ENCODE data around the gene TMEM187. TPM values are rescaled to one million over a fixed set of nuclear protein-coding genes. Genes with fewer than 3 reads are reported as not detected.

The TMEM187 gene
- polyA plus RNA-seq, 1 experiment = 8.7 TPM

DNA sequence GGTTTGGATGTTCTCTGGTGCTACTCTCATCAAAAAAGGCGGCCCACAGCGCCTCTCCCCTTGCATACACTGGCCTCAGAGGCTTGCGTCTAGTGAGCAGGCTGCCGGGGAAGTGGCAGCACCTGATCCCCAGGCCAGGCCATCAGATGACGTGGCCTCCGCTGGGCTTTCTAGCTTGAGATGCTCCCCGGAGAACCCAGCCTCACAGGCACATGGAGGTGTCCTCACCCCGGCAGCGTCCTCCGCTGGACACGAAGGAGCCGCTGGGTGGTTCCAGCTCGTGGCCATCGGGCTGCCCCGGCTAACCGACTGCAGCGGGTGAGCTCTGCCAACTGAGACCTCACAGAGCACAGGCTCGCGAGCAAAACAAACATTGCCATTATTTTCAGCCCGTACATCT lies 34.4 kb downstream of the TMEM187 start:
- no peaks in the 10 kb centered on the region for H3K27me3 ChIP-seq (ENCODE audit: control insufficient read depth, insufficient read depth, low read length)
- ChIA-PET POLR2A (interaction anchor here (0.5 kb wide), 1 partner anchor 12 kb away, joined by 5 read pairs; no protein-coding TSS in a partner anchor), CTCF (no interaction called here)
- TF ChIP-seq, protein P1, sequence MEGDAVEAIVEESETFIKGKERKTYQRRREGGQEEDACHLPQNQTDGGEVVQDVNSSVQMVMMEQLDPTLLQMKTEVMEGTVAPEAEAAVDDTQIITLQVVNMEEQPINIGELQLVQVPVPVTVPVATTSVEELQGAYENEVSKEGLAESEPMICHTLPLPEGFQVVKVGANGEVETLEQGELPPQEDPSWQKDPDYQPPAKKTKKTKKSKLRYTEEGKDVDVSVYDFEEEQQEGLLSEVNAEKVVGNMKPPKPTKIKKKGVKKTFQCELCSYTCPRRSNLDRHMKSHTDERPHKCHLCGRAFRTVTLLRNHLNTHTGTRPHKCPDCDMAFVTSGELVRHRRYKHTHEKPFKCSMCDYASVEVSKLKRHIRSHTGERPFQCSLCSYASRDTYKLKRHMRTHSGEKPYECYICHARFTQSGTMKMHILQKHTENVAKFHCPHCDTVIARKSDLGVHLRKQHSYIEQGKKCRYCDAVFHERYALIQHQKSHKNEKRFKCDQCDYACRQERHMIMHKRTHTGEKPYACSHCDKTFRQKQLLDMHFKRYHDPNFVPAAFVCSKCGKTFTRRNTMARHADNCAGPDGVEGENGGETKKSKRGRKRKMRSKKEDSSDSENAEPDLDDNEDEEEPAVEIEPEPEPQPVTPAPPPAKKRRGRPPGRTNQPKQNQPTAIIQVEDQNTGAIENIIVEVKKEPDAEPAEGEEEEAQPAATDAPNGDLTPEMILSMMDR (IDR thresholded peaks at IDR 0.05; ENCODE audit: insufficient read depth, low read depth, low read length) = no peak
- H3K36me3 ChIP-seq (ENCODE audit: control insufficient read depth, insufficient read depth, low read length) = peaks cover 3% of the 10 kb centered on the region; the same call in 1 of the 2 replicates
- no peak for DNase-seq (ENCODE audit: low read depth)
- H3K4me3 ChIP-seq (ENCODE audit: low read depth, low read length) = no peak overlapping the region

DNA sequence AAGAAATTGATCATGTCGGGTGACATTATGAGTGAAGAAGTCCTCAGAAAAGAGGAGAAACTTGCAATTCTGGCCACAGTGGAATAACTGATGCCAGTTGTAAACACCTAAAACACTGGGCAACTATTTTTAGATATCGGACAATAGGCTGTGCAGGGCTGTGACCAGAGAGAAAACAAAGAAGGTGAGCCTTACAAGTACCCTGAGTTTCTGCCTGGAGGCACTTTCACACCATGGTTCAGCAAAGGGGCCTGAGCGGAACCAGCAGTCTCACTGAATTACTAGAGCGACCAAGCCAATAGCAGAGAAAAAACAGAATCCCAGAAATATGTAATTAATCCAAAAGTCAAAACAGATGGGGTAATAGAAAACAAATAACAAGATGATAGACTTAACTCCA lies 36.0 kb downstream of the TMEM187 start:
- H3K36me3 ChIP-seq (ENCODE audit: control insufficient read depth, insufficient read depth, low read length) = peaks cover 6% of the 10 kb centered on the region; the same call in 1 of the 2 replicates
- CTCF ChIA-PET = no interaction called here
- no peak overlapping the region for H3K4me3 ChIP-seq (ENCODE audit: low read depth, low read length)
- no peaks in the 10 kb centered on the region for H3K27me3 ChIP-seq (ENCODE audit: control insufficient read depth, insufficient read depth, low read length)
- DNase-seq (ENCODE audit: low read depth) = no peak
- POLR2A ChIA-PET = no interaction called here
- TF ChIP-seq, protein P1 (IDR thresholded peaks at IDR 0.05; ENCODE audit: insufficient read depth, low read depth, low read length) = no peak

DNA sequence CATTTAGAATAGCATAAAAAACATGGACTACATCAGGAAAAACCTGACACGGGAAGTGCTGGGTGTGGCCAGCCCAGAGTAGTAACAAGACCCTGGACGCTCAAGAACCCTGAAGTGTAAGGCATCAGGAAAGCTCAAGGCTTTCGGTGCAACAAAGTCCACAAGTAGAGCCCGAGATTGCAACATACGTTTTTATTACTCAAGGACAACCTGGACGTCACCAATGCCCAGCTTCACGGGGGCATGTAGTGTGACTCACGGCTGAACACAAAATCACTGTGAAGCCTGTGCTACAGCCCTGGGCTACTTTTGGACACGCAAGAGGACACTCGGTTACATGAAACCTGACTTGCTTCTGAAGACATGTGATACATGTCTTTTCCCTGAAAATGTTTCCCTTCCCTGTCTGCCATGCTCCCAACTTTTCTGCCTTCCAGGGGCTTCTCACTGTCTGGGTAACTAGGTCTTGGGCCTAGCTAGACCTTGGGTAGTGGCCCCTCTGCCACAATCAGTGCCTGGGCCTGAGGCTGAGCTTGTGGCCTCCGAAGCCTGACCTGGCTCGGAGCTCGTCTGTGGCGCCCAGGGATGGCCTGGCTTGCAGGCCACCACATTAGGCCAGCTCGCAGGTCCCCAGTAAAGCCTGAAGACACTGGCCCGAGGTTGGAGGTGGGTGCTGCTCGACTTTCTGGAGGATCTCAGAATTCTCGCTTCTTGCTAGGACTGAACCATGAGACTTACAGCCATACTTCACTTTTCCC lies 38.0 kb downstream of the TMEM187 start:
- H3K36me3 ChIP-seq (ENCODE audit: control insufficient read depth, insufficient read depth, low read length) = peaks cover 6% of the 10 kb centered on the region
- no peaks in the 10 kb centered on the region for H3K27me3 ChIP-seq (ENCODE audit: control insufficient read depth, insufficient read depth, low read length)
- DNase-seq (ENCODE audit: low read depth) = no peak
- ChIA-PET POLR2A (no interaction called here), CTCF (no interaction called here)
- no peak overlapping the region for H3K4me3 ChIP-seq (ENCODE audit: low read depth, low read length)
- TF ChIP-seq, protein P1 (IDR thresholded peaks at IDR 0.05; ENCODE audit: insufficient read depth, low read depth, low read length) = no peak

DNA sequence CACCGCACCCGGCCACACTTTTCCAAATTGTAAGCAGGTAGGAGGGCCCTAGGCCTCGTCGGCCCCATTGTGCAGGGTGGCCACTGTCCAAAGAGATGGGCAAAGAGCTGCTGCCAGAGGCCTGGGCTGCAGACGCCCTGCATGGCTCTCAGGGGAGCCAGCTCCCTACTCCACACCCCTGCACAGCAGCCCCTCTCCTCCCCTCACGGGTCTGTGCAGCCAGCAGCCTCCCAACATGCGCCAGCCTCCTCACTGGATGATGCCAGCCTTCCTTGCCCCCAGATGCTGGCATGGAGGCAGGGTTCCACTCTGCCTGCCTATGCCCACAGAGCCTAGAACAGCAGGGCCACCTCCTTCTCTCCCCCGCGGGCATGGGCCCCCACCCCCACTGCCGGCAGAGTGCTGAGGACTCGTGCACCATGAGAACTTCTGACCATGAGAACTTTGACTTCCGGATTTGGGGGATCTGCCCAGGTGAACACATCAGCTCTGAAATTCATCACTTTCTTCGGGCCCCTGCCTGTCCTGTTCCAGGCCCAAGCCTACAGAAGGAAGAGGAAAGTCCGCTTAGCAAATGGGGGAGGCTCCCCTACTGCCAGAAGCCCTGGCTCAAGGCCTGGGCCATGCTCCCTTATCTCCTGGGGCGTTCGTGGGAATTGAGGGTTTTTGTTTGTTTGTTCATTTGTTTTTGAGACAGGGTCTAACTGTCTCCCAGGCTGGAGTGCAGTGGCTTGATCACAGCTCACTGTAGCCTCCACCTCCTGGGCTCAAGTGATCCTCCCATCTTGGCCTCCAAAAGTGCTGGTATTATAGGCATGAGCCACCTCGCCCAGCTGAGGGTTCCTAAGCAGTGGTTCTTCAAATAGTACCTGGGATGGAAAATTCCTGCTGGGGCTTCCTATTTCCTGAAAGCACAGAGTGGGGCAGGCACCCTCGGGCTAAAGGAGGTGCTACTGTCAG lies 39.1 kb downstream of the TMEM187 start:
- peaks cover 11% of the 10 kb centered on the region for H3K36me3 ChIP-seq (ENCODE audit: control insufficient read depth, insufficient read depth, low read length)
- no peak overlapping the region for H3K4me3 ChIP-seq (ENCODE audit: low read depth, low read length)
- TF ChIP-seq, protein P1 (IDR thresholded peaks at IDR 0.05; ENCODE audit: insufficient read depth, low read depth, low read length) = no peak
- no peak for DNase-seq (ENCODE audit: low read depth)
- POLR2A ChIA-PET = no interaction called here
- CTCF ChIA-PET = interaction anchor here (1.4 to 3.1 kb wide), 4 partner anchors 11 to 128 kb away, joined by 5 to 13 read pairs (median 10); no protein-coding TSS in a partner anchor
- no peaks in the 10 kb centered on the region for H3K27me3 ChIP-seq (ENCODE audit: control insufficient read depth, insufficient read depth, low read length)
